Measurements from ENCODE around the gene RNF175. TPM values are rescaled to one million over a fixed set of nuclear protein-coding genes. Genes with fewer than 3 reads are reported as not detected.
A peak's percentile ranks its signal among the peaks of the same experiment; 100 is the strongest.

RNF175 gene
- polyA plus RNA-seq, 1 donor from 2014 or later, result 30.1 TPM

GRCh38 chr4:153763404-153763803 is 3.6 kb upstream of the RNF175 start:
- H3F3A ChIP-seq (ENCODE audit: insufficient read depth, low read length, poor library complexity, severe bottlenecking), result no peaks in the 10 kb centered on the region
- TF ChIP-seq, protein P1, sequence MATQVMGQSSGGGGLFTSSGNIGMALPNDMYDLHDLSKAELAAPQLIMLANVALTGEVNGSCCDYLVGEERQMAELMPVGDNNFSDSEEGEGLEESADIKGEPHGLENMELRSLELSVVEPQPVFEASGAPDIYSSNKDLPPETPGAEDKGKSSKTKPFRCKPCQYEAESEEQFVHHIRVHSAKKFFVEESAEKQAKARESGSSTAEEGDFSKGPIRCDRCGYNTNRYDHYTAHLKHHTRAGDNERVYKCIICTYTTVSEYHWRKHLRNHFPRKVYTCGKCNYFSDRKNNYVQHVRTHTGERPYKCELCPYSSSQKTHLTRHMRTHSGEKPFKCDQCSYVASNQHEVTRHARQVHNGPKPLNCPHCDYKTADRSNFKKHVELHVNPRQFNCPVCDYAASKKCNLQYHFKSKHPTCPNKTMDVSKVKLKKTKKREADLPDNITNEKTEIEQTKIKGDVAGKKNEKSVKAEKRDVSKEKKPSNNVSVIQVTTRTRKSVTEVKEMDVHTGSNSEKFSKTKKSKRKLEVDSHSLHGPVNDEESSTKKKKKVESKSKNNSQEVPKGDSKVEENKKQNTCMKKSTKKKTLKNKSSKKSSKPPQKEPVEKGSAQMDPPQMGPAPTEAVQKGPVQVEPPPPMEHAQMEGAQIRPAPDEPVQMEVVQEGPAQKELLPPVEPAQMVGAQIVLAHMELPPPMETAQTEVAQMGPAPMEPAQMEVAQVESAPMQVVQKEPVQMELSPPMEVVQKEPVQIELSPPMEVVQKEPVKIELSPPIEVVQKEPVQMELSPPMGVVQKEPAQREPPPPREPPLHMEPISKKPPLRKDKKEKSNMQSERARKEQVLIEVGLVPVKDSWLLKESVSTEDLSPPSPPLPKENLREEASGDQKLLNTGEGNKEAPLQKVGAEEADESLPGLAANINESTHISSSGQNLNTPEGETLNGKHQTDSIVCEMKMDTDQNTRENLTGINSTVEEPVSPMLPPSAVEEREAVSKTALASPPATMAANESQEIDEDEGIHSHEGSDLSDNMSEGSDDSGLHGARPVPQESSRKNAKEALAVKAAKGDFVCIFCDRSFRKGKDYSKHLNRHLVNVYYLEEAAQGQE (IDR thresholded peaks at IDR 0.05; ENCODE audit: borderline replicate concordance), result no peak
- TF ChIP-seq SMC3 (conservative IDR thresholded peaks at IDR 0.05; ENCODE audit: poor library complexity), result no peak
- TF ChIP-seq EP300 (conservative IDR thresholded peaks at IDR 0.05; ENCODE audit: poor library complexity, severe bottlenecking), result no peak
- TF ChIP-seq RAD21 (conservative IDR thresholded peaks at IDR 0.05), result no peak
- TF ChIP-seq POLR2AphosphoS5 (IDR thresholded peaks at IDR 0.05), result no peak
- no peak for TF ChIP-seq EZH2 (IDR thresholded peaks at IDR 0.05; ENCODE audit: borderline replicate concordance, insufficient read depth, low read length, poor library complexity, severe bottlenecking)
- TF ChIP-seq MXI1 (conservative IDR thresholded peaks at IDR 0.05; ENCODE audit: poor library complexity, severe bottlenecking), result no peak
- TF ChIP-seq TAF1 (IDR thresholded peaks at IDR 0.05; ENCODE audit: low read depth), result no peak
- TF ChIP-seq, protein P2, sequence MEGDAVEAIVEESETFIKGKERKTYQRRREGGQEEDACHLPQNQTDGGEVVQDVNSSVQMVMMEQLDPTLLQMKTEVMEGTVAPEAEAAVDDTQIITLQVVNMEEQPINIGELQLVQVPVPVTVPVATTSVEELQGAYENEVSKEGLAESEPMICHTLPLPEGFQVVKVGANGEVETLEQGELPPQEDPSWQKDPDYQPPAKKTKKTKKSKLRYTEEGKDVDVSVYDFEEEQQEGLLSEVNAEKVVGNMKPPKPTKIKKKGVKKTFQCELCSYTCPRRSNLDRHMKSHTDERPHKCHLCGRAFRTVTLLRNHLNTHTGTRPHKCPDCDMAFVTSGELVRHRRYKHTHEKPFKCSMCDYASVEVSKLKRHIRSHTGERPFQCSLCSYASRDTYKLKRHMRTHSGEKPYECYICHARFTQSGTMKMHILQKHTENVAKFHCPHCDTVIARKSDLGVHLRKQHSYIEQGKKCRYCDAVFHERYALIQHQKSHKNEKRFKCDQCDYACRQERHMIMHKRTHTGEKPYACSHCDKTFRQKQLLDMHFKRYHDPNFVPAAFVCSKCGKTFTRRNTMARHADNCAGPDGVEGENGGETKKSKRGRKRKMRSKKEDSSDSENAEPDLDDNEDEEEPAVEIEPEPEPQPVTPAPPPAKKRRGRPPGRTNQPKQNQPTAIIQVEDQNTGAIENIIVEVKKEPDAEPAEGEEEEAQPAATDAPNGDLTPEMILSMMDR (IDR thresholded peaks at IDR 0.05; ENCODE audit: poor library complexity, severe bottlenecking), result no peak
- H3K4me2 ChIP-seq (ENCODE audit: low read length), result no peak overlapping the region

DNA sequence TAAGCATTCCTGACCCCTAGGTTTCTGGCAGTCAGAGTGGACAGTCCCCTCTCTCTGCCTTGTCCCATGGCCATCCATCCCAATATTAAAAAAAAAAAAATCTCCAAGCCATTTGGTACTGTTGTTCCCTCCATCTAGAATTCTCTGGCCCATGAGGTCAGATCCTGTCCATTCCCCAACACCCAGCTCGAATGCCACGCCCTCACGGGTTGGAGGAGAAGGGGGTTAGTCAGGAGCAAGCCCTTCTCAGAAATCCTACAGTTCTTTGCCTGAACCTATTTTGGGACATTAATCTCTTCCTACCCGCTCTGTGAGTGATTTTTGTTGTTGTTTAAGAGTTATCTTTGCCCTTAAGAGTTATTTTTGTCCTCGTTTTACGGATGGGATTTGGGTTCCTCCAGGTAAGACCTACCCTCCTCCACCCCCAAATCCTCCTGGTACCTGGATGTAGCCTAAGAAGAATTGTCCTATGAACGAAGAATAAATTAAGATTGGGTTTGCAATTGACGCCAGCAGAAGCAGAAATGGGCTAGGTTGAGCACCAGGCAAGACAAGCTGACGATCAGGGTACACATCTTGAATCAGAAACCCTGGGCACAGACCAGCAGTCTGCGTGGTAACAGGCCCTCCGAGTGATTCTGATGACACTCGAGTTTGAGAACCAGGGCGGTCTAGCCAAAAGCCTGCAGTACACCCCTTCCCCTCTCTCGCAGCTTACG is 977 bp downstream of the RNF175 start:
- Histone ChIP-seq H4K20me1 (ENCODE audit: insufficient read depth) (no peaks in the 10 kb centered on the region), H3K36me3 (ENCODE audit: insufficient read depth, low read length) (no peaks in the 10 kb centered on the region), H2AFZ (ENCODE audit: low read depth, low read length) (peak overlapping the region; percentile 79), H3K27ac (ENCODE audit: low read length) (no peak overlapping the region), H3F3A (ENCODE audit: insufficient read depth, low read length, poor library complexity, severe bottlenecking) (no peaks in the 10 kb centered on the region), H3K27me3 (ENCODE audit: insufficient read depth, low read depth, low read length) (no peaks in the 10 kb centered on the region), H3K9me3 (ENCODE audit: low read length) (no peaks in the 10 kb centered on the region), H3K4me3 (ENCODE audit: low read length) (peak overlapping the region; percentile 71), H3K79me2 (replicated peaks; ENCODE audit: insufficient read depth, low read length) (peaks cover 6% of the 10 kb centered on the region), H3K9ac (ENCODE audit: low read length) (peak overlapping the region; percentile 69), H3K9me2 (ENCODE audit: insufficient read depth, low read length) (no peaks in the 10 kb centered on the region), H3K4me2 (ENCODE audit: low read length) (peak overlapping the region; percentile 75)
- TF ChIP-seq RAD21 (conservative IDR thresholded peaks at IDR 0.05) (no peak), TAF1 (IDR thresholded peaks at IDR 0.05; ENCODE audit: low read depth) (no peak), EP300 (conservative IDR thresholded peaks at IDR 0.05; ENCODE audit: poor library complexity, severe bottlenecking) (no peak), EZH2 (IDR thresholded peaks at IDR 0.05; ENCODE audit: borderline replicate concordance, insufficient read depth, low read length, poor library complexity, severe bottlenecking) (no peak), MXI1 (conservative IDR thresholded peaks at IDR 0.05; ENCODE audit: poor library complexity, severe bottlenecking) (no peak)
- TF ChIP-seq, protein P1 (IDR thresholded peaks at IDR 0.05; ENCODE audit: borderline replicate concordance), result no peak

More at GRCh38 chr4:153763404-153763803, 3.6 kb upstream of the RNF175 start:
- H3K9me3 ChIP-seq (ENCODE audit: low read length), result no peaks in the 10 kb centered on the region
- no peak overlapping the region for H3K4me3 ChIP-seq (ENCODE audit: low read length)
- H4K20me1 ChIP-seq (ENCODE audit: insufficient read depth), result no peaks in the 10 kb centered on the region
- no peak overlapping the region for H3K27ac ChIP-seq (ENCODE audit: low read length)
- H3K79me2 ChIP-seq (replicated peaks; ENCODE audit: insufficient read depth, low read length), result peaks cover 6% of the 10 kb centered on the region
- no peaks in the 10 kb centered on the region for H3K9me2 ChIP-seq (ENCODE audit: insufficient read depth, low read length)
- H3K9ac ChIP-seq (ENCODE audit: low read length), result no peak overlapping the region
- H3K27me3 ChIP-seq (ENCODE audit: insufficient read depth, low read depth, low read length), result no peaks in the 10 kb centered on the region
- H2AFZ ChIP-seq (ENCODE audit: low read depth, low read length), result no peak overlapping the region
- no peaks in the 10 kb centered on the region for H3K36me3 ChIP-seq (ENCODE audit: insufficient read depth, low read length)

All from neural cell (in vitro differentiated cells).